DND-41 (cell line): ENCODE data around the gene CCHCR1.
"Not testable (repeated sequence)": the region's sequence is repeated elsewhere in the genome, so short reads cannot be mapped to it uniquely, and the experiment has no call there.

Experiments used
- ATAC-seq: fragments of 200-7000 bp; cut with Tn5 transposase; 3 replicates; pipeline ENCODE4 v1.9.1; 2021; ENCODE audit warnings: low read depth; ENCODE audit not compliant: insufficient read depth
- DNase-seq: peaks from one replicate; pipeline ENCODE4 v3.0.0-alpha.2; 2020
- H2AFZ ChIP-seq: 2 replicates; pipeline ENCODE4 v1.6.0; 2012; ENCODE audit warnings: low read depth, low read length
- H3K27ac ChIP-seq: 2 replicates; pipeline ENCODE4 v1.5.1; 2012; ENCODE audit warnings: low read length, inconsistent platforms
- H3K27me3 ChIP-seq: fragments of 200-600 bp; sonication (generic); 2 replicates; pipeline ENCODE4 v1.6.0; 2012; ENCODE audit warnings: low read length, mild to moderate bottlenecking, inconsistent platforms; ENCODE audit not compliant: insufficient read depth, poor library complexity
- H3K36me3 ChIP-seq: 2 replicates; pipeline ENCODE4 v1.5.1; 2012; ENCODE audit warnings: low read length, inconsistent platforms; ENCODE audit not compliant: insufficient read depth
- H3K4me1 ChIP-seq: 2 replicates; pipeline ENCODE4 v1.5.1; 2012; ENCODE audit warnings: mild to moderate bottlenecking, low read length; ENCODE audit not compliant: insufficient read depth
- H3K4me2 ChIP-seq: 2 replicates; pipeline ENCODE4 v1.6.0; 2012; ENCODE audit warnings: mild to moderate bottlenecking, moderate library complexity, low read length, inconsistent platforms; ENCODE audit not compliant: insufficient read depth
- H3K4me3 ChIP-seq, 2 experiments: fragments of 200-600 bp in 1 of 2; shearing (Covaris generic) in 1 of 2; 2 replicates each; pipeline ENCODE4 v1.5.1; 2012 to 2016; ENCODE audit warnings: inconsistent platforms in 2 of 2, low read length in 2 of 2, mild to moderate bottlenecking in 2 of 2, low read depth in 1 of 2, moderate library complexity in 1 of 2
- H3K79me2 ChIP-seq: 2 replicates; pipeline ENCODE4 v1.6.0; 2012; ENCODE audit warnings: low read length, inconsistent platforms; ENCODE audit not compliant: insufficient read depth
- H3K9ac ChIP-seq: 2 replicates; pipeline ENCODE4 v1.6.0; 2012; ENCODE audit warnings: low read depth, mild to moderate bottlenecking, inconsistent platforms, low read length, moderate library complexity
- H3K9me3 ChIP-seq: 2 replicates; pipeline ENCODE4 v1.5.1; 2012; ENCODE audit warnings: low read length, moderate library complexity, mild to moderate bottlenecking, inconsistent platforms; ENCODE audit not compliant: insufficient read depth, severe bottlenecking
- H4K20me1 ChIP-seq: 2 replicates; pipeline ENCODE4 v1.6.0; 2012; ENCODE audit warnings: low read length; ENCODE audit not compliant: insufficient read depth
- CTCF ChIP-seq: IDR thresholded peaks from 2 replicates; pipeline ENCODE4 v1.5.1; 2012; ENCODE audit warnings: borderline replicate concordance, low read length, moderate library complexity, mild to moderate bottlenecking; ENCODE audit not compliant: poor library complexity, severe bottlenecking; ENCODE audit errors: extremely low read depth
- EZH2 ChIP-seq: IDR thresholded peaks from 3 replicates; pipeline ENCODE4 v1.6.1; 2012; ENCODE audit warnings: borderline replicate concordance, low read depth, mild to moderate bottlenecking, moderate library complexity, low read length, inconsistent platforms; ENCODE audit not compliant: severe bottlenecking

Gene CCHCR1

GRCh38 chr6:31170987-31171671 is 13.5 kb upstream of the CCHCR1 start:
- Histone ChIP-seq H2AFZ (no peak overlapping the region), H3K4me1 (0 out of 2 replicates have a peak, but pooled peaks cover 3% of the 10 kb centered on the region), H3K9ac (no peak overlapping the region), H4K20me1 (no peaks in the 10 kb centered on the region), H3K79me2 (no peaks in the 10 kb centered on the region), H3K36me3 (no peaks in the 10 kb centered on the region), H3K4me2 (no peak overlapping the region), H3K27me3 (no peaks in the 10 kb centered on the region), H3K9me3 (no peaks in the 10 kb centered on the region), H3K27ac (no peak overlapping the region), H3K4me3 (no peak overlapping the region)
- TF ChIP-seq EZH2 = no peak
- no peak for TF ChIP-seq CTCF
- ATAC-seq (no peak), DNase-seq (no peak)

- H4K20me1 ChIP-seq = no peaks in the 10 kb centered on the region
- H3K4me3 ChIP-seq = no peak within 1 kb of the TSS
- no peaks in the 10 kb centered on the region for H3K4me1 ChIP-seq
- no peaks in the 10 kb centered on the region for H3K27me3 ChIP-seq
- DNase-seq (no peak), ATAC-seq (no peak)
- TF ChIP-seq CTCF (no peak), EZH2 (no peak)
- no peak within 1 kb of the TSS for H3K27ac ChIP-seq
- no peak within 1 kb of the TSS for H2AFZ ChIP-seq
- H3K79me2 ChIP-seq = no peaks in the 10 kb centered on the region
- H3K36me3 ChIP-seq = no peaks in the 10 kb centered on the region
- no peak within 1 kb of the TSS for H3K4me2 ChIP-seq
- no peak within 1 kb of the TSS for H3K9ac ChIP-seq
- H3K9me3 ChIP-seq = no peaks in the 10 kb centered on the region
These were observed 12.9 kb upstream of the CCHCR1 start, which contains the start of gene POU5F1 for GRCh38 chr6:31170600-31170881. Gene POU5F1 (minus strand): TSS chr6:31170682. CDS start chr6:31170620, 62 bp downstream.

- H3K79me2 ChIP-seq, H3K4me2 ChIP-seq, H3K9ac ChIP-seq, H3K27me3 ChIP-seq, DNase-seq, H4K20me1 ChIP-seq, H3K36me3 ChIP-seq, H3K4me3 ChIP-seq, ATAC-seq, H3K27ac ChIP-seq, H2AFZ ChIP-seq, H3K9me3 ChIP-seq, H3K4me1 ChIP-seq: not testable (repeated sequence)
These were observed 12.4 kb upstream of the CCHCR1 start for GRCh38 chr6:31169858-31170599.

GRCh38 chr6:31169123-31169857 is 11.7 kb upstream of the CCHCR1 start:
- no peaks in the 10 kb centered on the region for H3K9me3 ChIP-seq
- peaks cover 7% of the 10 kb centered on the region; the same call in 1 of the 2 replicates for H3K36me3 ChIP-seq
- no peak overlapping the region for H3K4me2 ChIP-seq
- ATAC-seq (no peak), DNase-seq (no peak)
- H2AFZ ChIP-seq = no peak overlapping the region
- no peak overlapping the region for H3K27ac ChIP-seq
- no peak overlapping the region for H3K4me3 ChIP-seq
- no peaks in the 10 kb centered on the region for H3K4me1 ChIP-seq
- no peak for TF ChIP-seq CTCF
- H4K20me1 ChIP-seq = peaks cover 3% of the 10 kb centered on the region; the same call in 1 of the 2 replicates
- H3K9ac ChIP-seq = no peak overlapping the region
- no peaks in the 10 kb centered on the region for H3K79me2 ChIP-seq
- no peaks in the 10 kb centered on the region for H3K27me3 ChIP-seq
